LNCaP clone FGC (cell line): ENCODE measurements around the gene BLTP3A.
"Not testable (repeated sequence)": the region's sequence is repeated elsewhere in the genome, so short reads cannot be mapped to it uniquely, and the experiment has no call there.

ENCODE experiments used
- DNase-seq: peaks from one replicate; pipeline ENCODE4 v3.0.0-alpha.2; 2011; ENCODE audit warnings: low read depth
- H3K4me3 ChIP-seq: 2 replicates; pipeline ENCODE4 v1.5.1; 2011; ENCODE audit warnings: mild to moderate bottlenecking, low read depth, low read length, control low read depth
- CTCF ChIP-seq: IDR thresholded peaks from 2 replicates; pipeline ENCODE4 v1.5.1; 2012; ENCODE audit warnings: mild to moderate bottlenecking; ENCODE audit not compliant: control insufficient read depth, insufficient read depth; ENCODE audit errors: extremely low read depth

Gene BLTP3A

GRCh38 chr6:34772940-34773339, 18.9 kb upstream of the BLTP3A start:
- H3K4me3 ChIP-seq: no peak overlapping the region
- DNase-seq: no peak
- TF ChIP-seq CTCF: no peak

- DNase-seq: no peak
- no peak for TF ChIP-seq CTCF
- H3K4me3 ChIP-seq: no peak overlapping the region
These were observed 18.0 kb upstream of the BLTP3A start for GRCh38 chr6:34773916-34774315.

GRCh38 chr6:34774967-34775366, 16.9 kb upstream of the BLTP3A start:
- DNase-seq: no peak
- H3K4me3 ChIP-seq: no peak overlapping the region
- TF ChIP-seq CTCF: no peak

GRCh38 chr6:34785375-34785774, 6.5 kb upstream of the BLTP3A start:
- H3K4me3 ChIP-seq, DNase-seq: not testable (repeated sequence)

- not testable (repeated sequence) for DNase-seq
These were observed 4.7 kb upstream of the BLTP3A start for GRCh38 chr6:34787152-34787551.

GRCh38 chr6:34788111-34788510, 3.8 kb upstream of the BLTP3A start:
- no peak for DNase-seq
- no peak for TF ChIP-seq CTCF
- no peak overlapping the region for H3K4me3 ChIP-seq

More at GRCh38 chr6:34787152-34787551, 4.7 kb upstream of the BLTP3A start:
- H3K4me3 ChIP-seq: not testable (repeated sequence)

GRCh38 chr6:34791164-34791700, 651 bp upstream of the BLTP3A start:
- H3K4me3 ChIP-seq: peak overlapping the region; percentile 82
- DNase-seq: no peak
- peak; percentile 49 for TF ChIP-seq CTCF

GRCh38 chr6:34792605-34793500, 970 bp downstream of the BLTP3A start:
- H3K4me3 ChIP-seq: peak overlapping the region; percentile 82
- no peak for DNase-seq
- TF ChIP-seq CTCF: no peak
